Keratinocyte (primary cell): ENCODE measurements around the gene GNAS-AS1.

Experiments
- EZH2 ChIP-seq: IDR thresholded peaks from one replicate; pipeline ENCODE4 v1.6.1; 2012; ENCODE audit warnings: inconsistent platforms, mild to moderate bottlenecking, low read length, moderate library complexity
- TF ChIP-seq, protein P1 (sequence below), 3 experiments: IDR thresholded peaks in 1 of 3; conservative IDR thresholded peaks in 1 of 3; optimal IDR thresholded peaks in 1 of 3; 2 replicates in 2 of 3; 3 replicates in 1 of 3; pipeline versions ENCODE3 to v1.5.1; 2011; ENCODE audit warnings: low read length in 3 of 3, mild to moderate bottlenecking in 3 of 3, moderate library complexity in 2 of 3, control low read depth in 1 of 3, inconsistent platforms in 1 of 3; ENCODE audit not compliant: insufficient read depth in 2 of 3; ENCODE audit errors: extremely low read depth in 1 of 3

DNA sequence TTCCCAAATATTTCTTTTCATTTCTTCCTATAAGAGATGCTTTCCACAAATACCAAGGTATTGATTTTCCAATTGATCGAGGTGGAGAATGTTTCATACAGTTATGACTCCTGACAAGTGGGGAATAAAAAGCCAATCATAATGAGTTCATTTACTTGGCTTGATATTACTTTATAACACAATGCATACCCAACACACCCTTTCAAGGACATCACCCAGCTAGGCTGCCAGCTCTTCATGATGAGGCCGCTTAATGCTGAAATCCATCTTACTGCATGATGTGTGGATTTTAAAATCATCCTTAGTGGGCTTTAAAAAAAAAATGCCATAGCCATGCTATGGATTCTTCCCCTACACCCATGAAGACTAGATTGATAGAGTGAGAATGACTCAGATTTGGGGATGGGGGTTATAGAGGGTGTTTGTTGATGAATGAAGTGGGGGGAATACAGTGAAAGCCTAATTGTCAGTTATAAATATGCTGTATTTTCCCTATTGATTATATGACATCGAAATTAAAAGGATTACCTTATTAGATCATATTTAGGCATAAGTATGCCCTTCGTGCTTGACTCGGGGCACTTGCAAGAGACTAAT lies 75.9 kb downstream of the GNAS-AS1 start:
- TF ChIP-seq, protein P1, sequence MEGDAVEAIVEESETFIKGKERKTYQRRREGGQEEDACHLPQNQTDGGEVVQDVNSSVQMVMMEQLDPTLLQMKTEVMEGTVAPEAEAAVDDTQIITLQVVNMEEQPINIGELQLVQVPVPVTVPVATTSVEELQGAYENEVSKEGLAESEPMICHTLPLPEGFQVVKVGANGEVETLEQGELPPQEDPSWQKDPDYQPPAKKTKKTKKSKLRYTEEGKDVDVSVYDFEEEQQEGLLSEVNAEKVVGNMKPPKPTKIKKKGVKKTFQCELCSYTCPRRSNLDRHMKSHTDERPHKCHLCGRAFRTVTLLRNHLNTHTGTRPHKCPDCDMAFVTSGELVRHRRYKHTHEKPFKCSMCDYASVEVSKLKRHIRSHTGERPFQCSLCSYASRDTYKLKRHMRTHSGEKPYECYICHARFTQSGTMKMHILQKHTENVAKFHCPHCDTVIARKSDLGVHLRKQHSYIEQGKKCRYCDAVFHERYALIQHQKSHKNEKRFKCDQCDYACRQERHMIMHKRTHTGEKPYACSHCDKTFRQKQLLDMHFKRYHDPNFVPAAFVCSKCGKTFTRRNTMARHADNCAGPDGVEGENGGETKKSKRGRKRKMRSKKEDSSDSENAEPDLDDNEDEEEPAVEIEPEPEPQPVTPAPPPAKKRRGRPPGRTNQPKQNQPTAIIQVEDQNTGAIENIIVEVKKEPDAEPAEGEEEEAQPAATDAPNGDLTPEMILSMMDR (optimal IDR thresholded peaks at IDR 0.05 in 1 of 3, IDR thresholded peaks at IDR 0.05 in 1 of 3, conservative IDR thresholded peaks at IDR 0.05 in 1 of 3; ENCODE audit: extremely low read depth in 1 of 3, insufficient read depth in 2 of 3, low read length in 3 of 3) = no peak
- no peak for TF ChIP-seq EZH2
